Caki2 (cell line): Measurements from ENCODE around the gene KIAA1210. TPM values are rescaled to one million over a fixed set of nuclear protein-coding genes. Genes with fewer than 3 reads are reported as not detected.
A peak's percentile ranks its signal among the peaks of the same experiment; 100 is the strongest.
"Not testable (repeated sequence)": the region's sequence is repeated elsewhere in the genome, so short reads cannot be mapped to it uniquely, and the experiment has no call there.

Source experiments
- DNase-seq: peaks from one replicate; pipeline ENCODE4 v3.0.0-alpha.2; 2015; ENCODE audit warnings: low read depth
- in situ Hi-C: cut with HindIII; loops from 2 replicates; pipeline ENCODE4 v1.10.0; 2016; ENCODE audit warnings: low sequenced_read_pairs, low pct_unique_long_range_greater_than_20kb, mixed read lengths
- total RNA-seq: library from RNA; depleted of rRNA; stranded (reverse); fragments of >200 nt; shearing (Covaris generic); gene quantifications from 2 replicates; pipeline ENCODE4 v1.2.3, GENCODE V29; 2014; ENCODE audit warnings: low replicate concordance; rRNA removed

KIAA1210 gene
- total RNA-seq, 1 experiment from 2014 or later: not detected

GRCh38 chrX:119062750-119063374 lies 64.8 kb downstream of the KIAA1210 start:
- in situ Hi-C loops: no loop called here
- DNase-seq: no peak

GRCh38 chrX:119055687-119056086 lies 71.9 kb downstream of the KIAA1210 start:
- in situ Hi-C loops: no loop called here
- DNase-seq: no peak

GRCh38 chrX:119045884-119046283 lies 81.7 kb downstream of the KIAA1210 start:
- in situ Hi-C loops: no loop called here
- no peak for DNase-seq

GRCh38 chrX:119042996-119043395 lies 84.6 kb downstream of the KIAA1210 start:
- in situ Hi-C loops: no loop called here

GRCh38 chrX:119042040-119042439 lies 85.6 kb downstream of the KIAA1210 start:
- in situ Hi-C loops: no loop called here
- DNase-seq: no peak

More at GRCh38 chrX:119042996-119043395, 84.6 kb downstream of the KIAA1210 start:
- DNase-seq: no peak

- in situ Hi-C loops: no loop called here
- peak; percentile 48 for DNase-seq
Observed at GRCh38 chrX:119041175-119041574, 86.4 kb downstream of the KIAA1210 start.

- in situ Hi-C loops: no loop called here
- no peak for DNase-seq
Observed at GRCh38 chrX:119040432-119040831, 87.2 kb downstream of the KIAA1210 start.

- no peak for DNase-seq
Observed at GRCh38 chrX:119036107-119037029, 91.2 kb downstream of the KIAA1210 start.

GRCh38 chrX:119030990-119031389 lies 96.6 kb downstream of the KIAA1210 start:
- no peak for DNase-seq
- in situ Hi-C loops: no loop called here

More at GRCh38 chrX:119036107-119037029, 91.2 kb downstream of the KIAA1210 start:
- in situ Hi-C loops: no loop called here

- DNase-seq, in situ Hi-C loops: not testable (repeated sequence)
Observed at GRCh38 chrX:119029656-119030055, 98.0 kb downstream of the KIAA1210 start.

- in situ Hi-C loops: no loop called here
- no peak for DNase-seq
Observed at GRCh38 chrX:119028733-119029330, 98.8 kb downstream of the KIAA1210 start.

Other genes starting within 250 kb of the KIAA1210 start
- 5.0 and 13.8 TPM in 2 replicates for gene LONRF3, start 153.2 kb downstream of the KIAA1210 start, total RNA-seq
- not detected in 2 replicates for gene CT47C1, start 54.8 kb downstream of the KIAA1210 start, total RNA-seq
- 271 and 291 TPM in 2 replicates for gene PGRMC1, start 108.5 kb upstream of the KIAA1210 start, total RNA-seq